GM19025 (cell line): Measurements from ENCODE around the gene CFAP251.
"Not testable (repeated sequence)": the region's sequence is repeated elsewhere in the genome, so short reads cannot be mapped to it uniquely, and the experiment has no call there.

Source experiments
- ATAC-seq: cut with Tn5 transposase; IDR thresholded peaks from one replicate; pipeline ENCODE4 v1.9.1; 2021; ENCODE audit warnings: mild to moderate bottlenecking, low read depth, moderate library complexity; ENCODE audit not compliant: unreplicated experiment

Gene CFAP251

DNA sequence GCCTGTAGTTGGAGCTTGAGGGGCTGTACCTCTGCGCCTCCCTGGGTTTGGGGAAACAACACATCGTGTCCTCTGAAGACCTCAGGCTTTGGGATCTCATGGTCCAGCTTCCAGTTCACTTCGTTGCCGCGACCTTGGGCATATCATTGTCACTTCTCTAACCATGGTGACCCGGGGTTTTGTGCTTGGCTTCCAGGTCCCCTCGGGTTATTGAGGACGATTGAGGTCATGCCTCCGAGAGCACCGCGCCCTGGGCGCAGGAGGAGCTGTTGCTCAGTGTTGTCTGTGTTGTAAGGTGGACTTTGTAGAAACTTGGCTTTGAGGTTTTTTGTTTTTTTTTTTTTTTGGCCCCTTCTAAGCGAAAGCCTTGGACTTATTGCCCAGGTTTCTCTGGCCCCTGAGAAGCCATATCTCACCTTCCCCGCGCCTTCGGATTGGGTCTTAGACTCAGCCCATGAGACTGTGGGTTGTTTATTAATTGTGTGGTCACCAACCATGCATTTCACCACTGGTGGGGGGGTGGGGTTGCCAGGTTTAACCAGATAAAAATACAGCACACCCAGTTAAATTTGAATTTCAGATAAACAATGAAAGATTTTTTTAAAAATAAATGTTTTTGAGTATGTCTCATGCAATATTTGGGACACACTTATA is 105.9 kb downstream of the CFAP251 start:
- ATAC-seq = no peak

DNA sequence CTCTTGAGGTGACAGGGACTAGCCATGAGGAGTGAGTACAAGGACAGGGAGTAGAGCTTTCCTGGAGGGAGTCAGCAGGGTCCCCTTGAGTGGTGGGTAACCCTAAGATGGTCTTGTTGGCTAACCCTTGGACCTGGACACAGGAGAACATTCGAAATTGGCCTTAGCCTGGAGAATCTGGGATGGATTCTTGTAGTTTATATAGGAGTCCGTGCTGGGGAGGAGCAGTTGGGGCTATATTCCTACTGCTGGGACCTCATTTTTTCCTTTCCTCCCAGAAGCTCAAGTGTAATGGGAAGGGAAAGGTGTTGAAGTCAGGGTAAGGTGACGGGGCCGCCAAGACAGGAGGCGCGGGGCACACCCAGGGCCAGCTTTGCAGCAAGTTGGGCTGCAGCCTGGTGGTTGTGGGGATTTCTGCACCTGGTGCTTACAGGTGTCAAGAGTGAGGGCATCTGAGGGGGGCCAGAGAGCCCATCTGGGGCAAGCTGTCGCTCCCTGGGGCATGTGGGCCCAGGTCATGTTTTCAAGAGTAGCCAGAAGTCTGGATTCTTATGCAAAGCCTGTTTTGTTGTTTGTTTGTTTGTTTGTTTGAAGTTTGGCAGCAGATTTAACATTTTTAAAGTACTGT is 108.4 kb downstream of the CFAP251 start:
- ATAC-seq = no peak

DNA sequence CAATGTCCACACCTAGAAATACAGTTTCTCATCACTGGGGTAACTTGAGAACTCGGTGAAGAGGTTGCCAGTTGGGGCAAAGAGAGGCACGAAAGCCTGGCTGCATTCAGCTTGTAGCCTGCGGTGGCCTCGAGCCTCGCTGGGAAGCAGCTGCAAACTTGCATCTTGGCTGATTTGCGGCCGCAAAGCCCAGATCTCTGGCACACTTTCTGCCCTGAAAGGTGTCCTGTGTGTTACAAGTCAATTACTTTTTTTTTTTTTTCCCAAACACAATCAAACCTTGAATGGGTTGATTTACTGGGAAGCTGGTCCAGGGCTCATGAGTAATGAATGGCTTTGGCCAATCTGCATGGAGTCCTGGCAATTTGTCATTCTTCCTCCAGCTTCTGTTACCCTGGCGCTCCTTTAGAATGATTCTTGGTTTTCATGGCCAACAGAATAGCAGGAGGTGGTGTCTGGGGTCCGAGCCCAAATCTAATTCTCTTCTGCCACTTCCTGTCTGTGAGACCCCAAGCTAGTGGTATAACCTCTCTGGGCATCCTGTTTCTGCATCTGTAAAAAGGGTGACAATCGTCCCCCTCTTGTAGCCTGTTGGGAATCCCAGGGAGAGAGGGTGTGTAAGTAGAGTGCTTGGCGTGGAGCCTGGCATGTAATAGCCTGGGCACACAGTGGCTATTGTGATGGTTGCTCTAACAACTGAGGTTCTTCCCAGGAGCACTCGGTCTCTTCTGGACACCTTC is 109.9 kb downstream of the CFAP251 start:
- no peak for ATAC-seq

DNA sequence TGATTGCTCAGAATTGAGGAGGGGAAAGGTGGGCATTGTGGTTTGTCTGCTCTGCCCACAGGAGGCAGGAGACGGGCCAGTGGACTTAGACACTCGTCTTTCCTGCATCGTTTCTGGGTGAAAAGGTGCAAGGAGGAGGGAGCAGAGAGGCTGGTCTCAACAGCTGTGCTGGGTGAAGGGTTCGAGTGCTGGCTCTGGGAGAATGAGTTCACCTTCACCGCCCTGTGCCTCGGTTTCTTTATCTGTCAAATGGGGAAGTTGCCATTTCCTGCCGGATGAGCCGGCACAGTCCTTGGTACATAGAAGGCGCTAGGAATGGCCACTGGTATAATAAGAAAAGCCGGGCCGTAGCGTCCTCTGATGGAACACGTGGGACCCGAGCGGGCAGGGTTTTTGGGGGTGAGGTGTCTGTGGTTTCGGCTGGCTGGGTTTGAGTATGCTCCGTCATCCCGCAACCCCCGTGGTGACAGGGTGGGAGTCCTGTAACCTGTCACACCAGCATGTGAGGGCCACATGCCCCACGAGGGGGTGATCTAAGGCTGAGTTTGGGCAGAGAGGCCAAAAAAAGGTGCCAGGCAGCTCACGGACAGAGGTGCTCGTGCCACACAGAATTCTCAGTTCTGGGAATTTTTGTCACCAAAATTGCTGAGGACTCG is 110.6 kb downstream of the CFAP251 start:
- ATAC-seq = no peak

DNA sequence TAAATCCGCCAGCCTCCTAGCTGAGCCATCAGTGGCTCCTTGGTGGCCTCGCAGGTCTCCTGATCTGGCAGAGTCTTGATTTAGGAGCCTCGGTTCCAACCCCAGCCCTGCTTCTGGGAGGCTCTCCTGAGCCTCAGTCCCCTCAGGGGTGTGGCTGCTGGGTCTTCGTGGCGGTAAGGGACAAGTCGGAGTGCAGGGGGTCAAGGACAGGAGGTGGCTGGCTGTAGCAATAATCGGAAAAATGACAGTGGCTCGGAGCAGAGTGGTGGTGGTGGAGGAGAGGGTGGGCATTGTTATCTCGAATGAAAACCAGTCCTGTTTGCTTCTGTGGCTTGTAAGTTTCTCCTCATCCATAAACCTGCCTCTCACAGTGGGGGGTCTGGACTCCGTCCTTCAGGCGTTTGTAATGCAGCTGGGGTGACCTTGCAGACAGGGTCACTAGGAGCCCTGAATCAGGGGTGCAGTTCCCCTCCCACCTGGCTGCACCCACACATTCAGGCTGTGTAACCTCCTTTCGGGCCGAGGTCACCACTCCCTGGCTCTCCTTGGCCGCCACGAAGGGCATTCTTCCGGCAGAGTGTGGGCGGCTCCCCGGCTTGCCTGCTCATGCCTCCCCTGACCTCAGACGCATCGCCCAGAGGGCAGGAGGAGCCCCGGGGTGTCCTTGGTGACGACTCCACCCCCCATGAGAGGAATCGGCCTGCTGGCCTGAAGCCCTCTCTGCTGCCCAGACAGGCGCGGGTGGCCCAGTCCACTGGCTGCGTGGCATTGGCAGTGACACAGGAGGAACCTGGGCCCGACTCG is 111.4 kb downstream of the CFAP251 start:
- no peak for ATAC-seq

DNA sequence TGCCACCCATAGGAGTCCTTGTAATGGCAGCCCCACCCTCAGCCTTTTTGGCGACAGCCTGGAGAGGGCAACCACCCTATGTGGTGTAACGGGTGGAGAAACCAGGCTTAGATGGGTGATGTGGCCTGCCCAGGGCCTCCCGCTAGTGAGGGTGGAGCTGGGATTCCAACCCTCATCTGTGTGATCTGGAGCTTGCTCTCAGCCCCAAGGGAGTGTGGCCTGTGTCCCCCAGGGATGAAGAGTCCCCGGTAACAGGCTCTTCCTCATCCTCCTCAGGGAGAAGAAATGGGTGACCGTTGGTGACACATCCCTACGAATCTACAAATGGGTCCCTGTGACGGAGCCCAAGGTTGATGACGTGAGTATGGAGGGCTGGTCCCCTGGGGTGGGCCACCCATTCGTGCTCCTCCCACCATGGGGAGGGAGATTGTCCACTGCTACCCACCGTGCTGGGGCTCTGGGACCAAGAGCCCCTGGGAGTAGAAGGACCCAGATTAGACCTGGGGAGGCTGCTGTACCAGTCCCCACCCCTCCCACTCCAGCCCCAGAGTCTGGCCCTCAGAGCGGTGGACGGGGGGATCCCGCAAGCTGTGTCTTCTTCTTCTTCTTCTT is 112.1 kb downstream of the CFAP251 start:
- no peak for ATAC-seq

DNA sequence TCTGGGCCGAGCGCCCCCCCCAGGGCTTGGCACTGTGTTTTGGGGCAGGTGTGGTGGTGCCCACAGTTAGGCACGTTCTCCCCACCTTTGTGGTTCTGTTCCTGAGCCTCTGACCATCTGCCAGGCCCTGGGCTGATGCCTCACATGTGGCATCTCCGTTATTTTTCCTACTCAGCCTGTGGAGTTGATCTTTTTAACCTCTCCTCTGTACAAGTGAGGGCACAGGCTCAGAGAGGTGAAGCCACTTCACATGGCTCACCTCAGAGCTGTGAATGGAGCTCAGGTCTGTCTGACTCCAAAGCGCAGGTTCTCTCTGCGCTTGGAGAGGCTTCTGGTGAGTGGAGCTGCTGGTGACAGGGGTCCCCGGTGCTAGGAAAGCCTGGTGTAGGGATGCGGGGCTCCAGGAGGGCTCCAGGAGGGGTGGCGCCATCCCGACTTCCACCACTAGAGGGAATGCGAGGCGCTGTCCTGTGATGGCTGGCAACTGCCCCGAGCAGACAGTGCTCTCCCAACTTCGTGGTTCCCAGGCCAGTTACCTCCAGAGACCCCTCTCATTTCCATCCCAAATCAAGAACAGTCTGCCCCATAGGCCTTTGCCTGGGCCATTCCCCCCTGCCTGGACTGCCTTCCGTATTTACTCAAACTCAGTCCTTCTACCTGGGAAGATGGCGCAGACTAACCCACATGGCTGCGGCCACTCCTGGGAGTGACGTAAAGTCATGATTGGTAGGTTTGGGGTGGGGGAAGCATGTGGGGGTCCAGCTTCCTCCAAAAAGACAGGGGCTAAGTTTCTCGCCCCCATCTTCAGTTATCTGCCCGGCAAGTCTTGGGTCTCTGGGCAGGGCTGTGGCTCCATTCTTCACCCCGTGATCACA is 113.2 kb downstream of the CFAP251 start:
- no peak for ATAC-seq

DNA sequence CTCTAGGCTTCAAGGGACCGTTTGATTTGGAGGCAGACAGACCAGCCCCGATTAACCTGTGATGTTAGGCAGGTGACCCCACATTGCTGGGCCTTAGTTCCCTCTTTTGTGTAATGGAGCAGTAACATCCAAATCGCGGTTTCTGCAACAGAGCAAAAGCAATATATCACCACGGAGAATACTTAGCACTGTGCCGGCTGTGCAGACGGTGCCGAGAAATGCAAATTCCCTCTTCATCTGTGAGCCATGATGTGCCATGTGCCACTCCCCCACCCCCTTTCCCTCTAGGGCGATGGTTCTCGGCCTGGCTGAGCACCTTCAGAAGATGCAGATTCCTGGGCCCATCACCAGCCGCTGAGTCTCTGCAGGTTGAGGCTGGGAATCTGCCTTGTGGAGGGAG is 114.2 kb downstream of the CFAP251 start:
- no peak for ATAC-seq

DNA sequence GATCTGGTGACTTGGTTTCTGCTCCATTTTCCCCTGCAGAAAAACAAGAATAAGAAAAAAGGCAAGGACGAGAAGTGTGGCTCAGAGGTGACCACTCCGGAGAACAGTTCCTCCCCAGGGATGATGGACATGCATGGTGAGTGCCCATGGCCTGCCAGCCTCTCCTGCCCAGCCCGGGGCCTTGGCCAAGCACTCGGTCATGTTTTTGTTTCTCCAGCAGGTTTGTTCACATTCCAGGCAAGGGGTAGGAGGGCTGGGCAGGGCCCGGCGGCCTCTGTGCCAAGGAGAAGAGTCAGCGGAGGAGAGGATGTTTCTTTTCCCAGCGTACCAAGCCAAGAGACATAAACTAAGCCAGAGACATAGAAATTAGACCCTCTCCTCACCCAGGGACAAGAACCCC is 116.9 kb downstream of the CFAP251 start:
- no peak for ATAC-seq

DNA sequence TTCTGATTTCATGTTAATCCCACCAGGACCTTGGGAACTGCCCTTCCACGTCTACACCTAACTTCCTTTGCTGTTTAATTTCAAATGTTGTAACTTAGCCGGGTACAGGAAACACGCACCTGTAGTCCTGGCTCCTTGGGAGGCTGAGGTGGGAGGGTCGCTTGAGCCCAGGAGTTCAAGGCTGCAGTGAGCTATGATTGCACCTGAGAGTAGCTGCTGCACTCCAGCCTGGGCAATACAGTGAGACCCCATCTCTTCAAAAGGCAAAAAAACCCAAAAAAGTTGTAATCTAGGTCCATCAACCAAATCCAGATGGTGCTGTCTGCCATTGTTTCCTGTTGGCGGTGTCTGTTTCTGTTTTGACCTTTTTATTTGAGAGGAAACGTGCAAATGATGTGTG is 117.8 kb downstream of the CFAP251 start:
- no peak for ATAC-seq

DNA sequence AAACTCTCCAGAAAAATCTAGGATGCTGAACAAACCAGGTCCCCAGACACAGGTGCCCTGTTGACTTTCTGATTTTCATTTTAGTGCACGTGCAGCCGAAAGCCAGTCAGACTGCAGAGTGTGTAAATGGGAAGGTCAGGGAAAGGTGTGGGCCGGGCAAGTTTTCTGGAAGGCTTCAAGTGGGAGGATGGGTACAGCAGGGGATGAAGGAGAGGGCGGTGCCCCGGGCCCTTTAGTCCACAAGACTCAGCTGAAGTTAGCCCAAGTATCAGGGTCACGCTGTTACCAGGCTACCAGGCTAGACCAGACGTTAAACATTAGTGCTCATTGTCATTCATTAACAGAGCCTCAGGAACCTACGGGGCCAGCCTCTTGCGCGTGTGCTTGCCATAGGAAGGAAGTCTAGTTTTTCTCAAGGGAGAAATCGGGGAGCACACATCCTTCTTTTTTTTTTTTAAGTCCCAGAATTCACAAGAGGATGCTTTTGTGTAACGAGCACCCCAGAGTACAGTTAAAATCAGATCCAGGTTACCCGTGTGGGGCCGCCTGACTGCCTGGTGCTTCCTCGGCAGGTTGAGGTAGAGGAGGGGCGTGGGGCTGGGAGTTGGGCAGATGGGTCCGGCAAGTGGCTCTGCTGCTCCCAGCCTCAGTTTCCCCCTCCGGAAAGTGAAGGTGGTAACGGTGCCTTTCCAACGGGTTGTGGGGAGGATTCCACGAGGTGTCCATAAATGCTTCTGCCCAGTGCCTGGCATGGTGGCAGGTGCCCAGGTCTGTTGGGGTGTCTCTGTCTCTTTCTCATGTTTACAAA is 122.4 kb downstream of the CFAP251 start:
- ATAC-seq = no peak

DNA sequence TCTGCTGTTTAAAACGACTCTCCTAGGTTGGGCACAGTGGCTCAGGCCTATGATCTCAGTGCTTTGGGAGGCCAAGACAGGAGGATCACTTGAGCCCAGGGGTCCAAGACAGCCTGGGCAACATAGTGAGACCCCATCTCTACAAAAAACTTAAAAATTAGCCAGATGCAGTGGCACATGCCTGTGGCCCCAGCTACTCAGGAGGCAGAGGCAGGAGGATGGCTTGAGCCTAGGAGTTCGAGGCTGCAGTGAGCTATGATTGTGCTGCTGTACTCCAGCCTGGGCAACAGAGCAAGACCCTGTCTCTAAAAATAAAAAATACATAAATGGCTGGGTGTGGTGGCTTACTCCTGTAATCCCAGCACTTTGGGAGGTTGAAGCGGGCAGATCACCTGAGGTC is 123.1 kb downstream of the CFAP251 start:
- not testable (repeated sequence) for ATAC-seq

DNA sequence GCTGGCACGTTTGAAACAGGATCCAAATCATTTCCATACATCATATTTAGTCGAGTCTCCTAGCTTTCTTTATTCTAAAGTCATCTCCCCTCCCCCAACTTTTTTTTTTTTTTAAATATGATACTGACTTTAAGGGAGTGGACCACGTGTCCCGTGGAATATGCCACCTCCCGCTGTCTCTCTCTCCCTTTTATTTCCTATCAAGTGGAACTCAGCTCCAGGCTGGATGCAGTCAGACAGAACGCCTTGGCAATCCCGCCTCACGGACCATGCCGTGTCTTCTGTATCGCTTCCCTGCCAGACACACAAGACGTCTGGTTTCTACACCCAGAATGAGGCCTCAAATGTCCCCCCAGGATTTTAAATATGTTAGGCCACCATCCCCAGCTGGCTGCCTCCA is 124.5 kb downstream of the CFAP251 start:
- no peak for ATAC-seq

DNA sequence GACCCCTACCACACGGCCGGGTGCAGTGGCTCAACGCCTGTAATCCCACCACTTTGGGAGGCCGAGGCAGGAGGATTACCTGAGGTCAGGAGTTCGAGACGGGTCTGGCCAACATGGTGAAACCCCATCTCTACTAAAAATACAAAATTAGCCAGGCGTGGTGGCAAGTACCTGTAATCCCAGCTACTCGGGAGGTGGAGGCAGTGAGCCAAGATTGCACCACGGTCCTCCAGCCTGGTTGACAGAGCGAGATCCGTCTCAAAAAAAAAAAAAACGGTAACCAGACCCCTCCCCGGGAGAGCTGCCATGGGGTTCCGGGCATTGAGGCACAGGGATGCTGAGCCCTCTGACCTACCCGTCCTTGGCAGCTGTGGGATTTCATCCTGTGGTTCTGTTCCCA is 125.1 kb downstream of the CFAP251 start:
- ATAC-seq = no peak

DNA sequence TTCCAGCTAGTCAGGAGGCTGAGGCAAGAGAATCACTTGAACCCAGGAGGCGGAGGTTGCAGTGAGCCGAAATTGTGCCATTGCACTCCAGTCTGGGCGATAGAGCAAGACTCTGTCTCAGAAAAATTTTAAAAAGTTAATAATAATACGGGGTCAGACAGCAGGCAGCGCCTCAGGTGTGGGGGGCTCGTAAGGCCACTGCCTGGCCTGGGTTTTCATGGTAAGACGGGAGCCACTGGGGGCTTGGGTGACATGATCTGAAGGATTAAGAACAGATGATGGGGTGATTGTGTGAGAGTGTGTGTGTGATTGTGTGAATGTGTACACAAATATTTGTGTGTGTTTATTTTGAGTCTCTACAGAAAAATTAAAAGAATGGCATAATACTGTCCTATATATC is 126.9 kb downstream of the CFAP251 start:
- no peak for ATAC-seq

DNA sequence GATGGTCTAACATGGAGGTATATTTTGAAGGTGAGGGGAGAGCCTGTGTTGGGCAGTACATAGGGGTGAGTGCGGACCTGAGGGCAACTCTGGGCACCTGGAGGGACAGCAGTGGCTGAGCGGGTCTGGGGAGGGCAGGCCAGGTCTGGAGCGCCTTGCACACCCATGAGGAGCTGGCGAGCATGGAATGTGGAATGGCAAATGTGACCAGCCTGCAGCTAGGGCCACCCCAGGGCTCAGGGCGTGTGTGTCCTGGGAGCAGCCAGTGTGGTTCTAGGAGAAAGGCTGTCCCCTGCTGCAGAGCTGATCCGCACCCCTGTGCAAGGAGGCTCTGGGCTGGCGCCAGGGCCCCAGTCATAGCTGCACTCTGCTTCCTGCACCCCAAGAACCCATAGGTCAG is 127.8 kb downstream of the CFAP251 start:
- no peak for ATAC-seq

DNA sequence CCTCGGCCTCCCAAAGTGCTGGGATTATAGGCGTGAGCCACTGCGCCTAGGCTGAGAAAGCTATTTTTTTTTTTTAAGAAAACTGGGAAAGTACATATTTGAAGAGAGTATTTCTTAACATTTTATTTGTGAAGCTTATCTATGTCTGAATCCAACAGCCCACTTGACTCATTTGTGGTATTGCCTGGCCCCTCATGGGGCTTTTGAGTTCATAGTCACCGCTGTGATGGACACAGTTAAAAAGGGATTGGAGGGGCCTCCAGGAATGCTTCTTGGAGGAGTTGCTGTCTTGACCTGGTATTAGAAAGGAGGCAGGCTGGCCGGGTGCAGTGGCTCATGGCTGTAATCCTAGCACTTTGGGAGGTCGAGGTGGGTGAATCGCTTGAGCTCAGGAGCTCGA is 129.8 kb downstream of the CFAP251 start:
- no peak for ATAC-seq

DNA sequence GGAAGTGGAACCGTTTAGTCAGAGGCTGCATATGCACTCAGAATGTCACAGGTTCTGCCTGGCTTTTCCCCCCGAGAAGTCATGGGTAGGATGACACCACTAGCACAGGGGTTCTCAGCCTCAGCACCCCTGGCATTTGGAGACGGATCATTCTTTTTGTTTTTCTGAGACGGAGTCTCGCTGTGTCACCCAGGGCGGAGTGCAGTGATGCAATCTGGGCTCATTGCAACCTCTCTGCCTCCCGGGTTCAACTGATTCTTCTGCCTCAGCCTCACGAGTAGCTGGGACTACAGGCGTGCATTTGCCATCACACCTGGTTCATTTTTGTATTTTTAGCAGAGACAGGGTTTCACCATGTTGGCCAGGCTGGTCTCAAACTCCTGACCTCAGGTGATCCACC is 131.4 kb downstream of the CFAP251 start:
- no peak for ATAC-seq
